ENCODE results near the gene MTA3. TPM values are rescaled to one million over a fixed set of nuclear protein-coding genes. Genes with fewer than 3 reads are reported as not detected.

MTA3 gene
- total RNA-seq, 1 donor from 2014 or later, result 23.5 TPM

DNA sequence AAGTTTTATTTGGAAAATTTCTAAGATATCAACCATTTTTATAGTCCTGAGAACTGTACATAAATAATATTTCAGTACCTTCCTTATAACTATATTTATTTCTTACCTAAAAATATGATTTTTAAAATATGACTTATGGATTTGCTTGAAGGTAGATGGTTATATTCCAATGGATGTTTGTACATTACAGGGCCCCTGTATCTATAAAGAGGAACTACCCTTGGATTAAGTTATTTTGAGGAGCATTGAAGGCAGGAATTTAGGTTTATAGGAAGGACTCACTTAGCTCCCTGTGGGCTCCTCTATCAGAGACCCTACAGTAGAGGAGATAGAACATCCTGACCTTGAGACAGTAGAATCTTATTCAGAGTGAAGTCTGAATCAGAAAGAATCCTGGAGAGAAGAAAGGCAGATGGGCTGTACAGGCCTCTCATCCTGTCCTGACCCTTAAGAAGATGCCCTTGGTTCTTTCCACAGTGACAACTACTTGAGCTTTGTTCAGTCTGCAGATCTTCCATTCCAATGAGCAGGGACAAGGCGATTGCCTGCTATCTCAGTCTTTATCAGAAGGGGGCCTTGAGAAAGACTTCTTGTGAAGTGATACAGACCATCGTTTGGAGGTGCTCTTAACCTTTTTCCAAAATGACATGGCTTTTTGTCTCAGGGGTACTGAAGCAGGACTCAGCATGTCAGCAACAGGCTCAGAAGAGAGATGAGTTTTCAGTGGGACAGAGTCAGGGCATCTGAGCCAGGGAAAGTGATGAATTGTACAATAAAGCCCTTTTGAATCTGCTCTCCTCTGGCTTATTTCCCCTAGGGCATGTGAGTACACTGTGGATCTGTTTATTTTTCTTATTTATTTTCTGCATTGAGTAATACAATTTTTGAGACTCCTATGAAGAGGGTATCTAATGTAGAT, 174.6 kb downstream of the MTA3 start:
- intact Hi-C loops (cut with DNase I), result no loop called here
- Histone ChIP-seq H3K9me3 (no peaks in the 10 kb centered on the region), H3K27ac (no peak overlapping the region), H3K4me1 (no peaks in the 10 kb centered on the region), H3K27me3 (ENCODE audit: low read depth) (no peaks in the 10 kb centered on the region), H3K36me3 (no peaks in the 10 kb centered on the region), H3K4me3 (no peak overlapping the region)
- TF ChIP-seq, protein P1, sequence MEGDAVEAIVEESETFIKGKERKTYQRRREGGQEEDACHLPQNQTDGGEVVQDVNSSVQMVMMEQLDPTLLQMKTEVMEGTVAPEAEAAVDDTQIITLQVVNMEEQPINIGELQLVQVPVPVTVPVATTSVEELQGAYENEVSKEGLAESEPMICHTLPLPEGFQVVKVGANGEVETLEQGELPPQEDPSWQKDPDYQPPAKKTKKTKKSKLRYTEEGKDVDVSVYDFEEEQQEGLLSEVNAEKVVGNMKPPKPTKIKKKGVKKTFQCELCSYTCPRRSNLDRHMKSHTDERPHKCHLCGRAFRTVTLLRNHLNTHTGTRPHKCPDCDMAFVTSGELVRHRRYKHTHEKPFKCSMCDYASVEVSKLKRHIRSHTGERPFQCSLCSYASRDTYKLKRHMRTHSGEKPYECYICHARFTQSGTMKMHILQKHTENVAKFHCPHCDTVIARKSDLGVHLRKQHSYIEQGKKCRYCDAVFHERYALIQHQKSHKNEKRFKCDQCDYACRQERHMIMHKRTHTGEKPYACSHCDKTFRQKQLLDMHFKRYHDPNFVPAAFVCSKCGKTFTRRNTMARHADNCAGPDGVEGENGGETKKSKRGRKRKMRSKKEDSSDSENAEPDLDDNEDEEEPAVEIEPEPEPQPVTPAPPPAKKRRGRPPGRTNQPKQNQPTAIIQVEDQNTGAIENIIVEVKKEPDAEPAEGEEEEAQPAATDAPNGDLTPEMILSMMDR (IDR thresholded peaks at IDR 0.05), result no peak
- DNase-seq (no peak), ATAC-seq (no peak)

DNA sequence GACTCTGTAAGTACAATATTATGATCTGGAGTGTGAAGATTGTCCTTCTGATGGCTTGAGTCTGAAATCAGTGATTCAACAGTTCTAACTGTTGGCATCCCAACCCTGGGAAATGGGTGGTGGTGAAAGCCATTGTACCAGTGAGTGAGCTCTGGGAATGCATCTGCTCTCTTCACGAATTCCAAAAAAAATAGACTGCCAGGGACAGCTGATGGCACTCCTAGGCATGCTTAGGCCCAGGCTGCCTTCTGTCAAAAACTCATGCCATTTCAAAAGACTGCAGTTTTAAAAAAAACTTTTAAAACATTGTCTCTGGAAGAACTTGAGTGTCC, 175.2 kb downstream of the MTA3 start:
- Histone ChIP-seq H3K27ac (no peak overlapping the region), H3K36me3 (no peaks in the 10 kb centered on the region), H3K4me3 (no peak overlapping the region), H3K9me3 (no peaks in the 10 kb centered on the region), H3K27me3 (ENCODE audit: low read depth) (no peaks in the 10 kb centered on the region), H3K4me1 (no peaks in the 10 kb centered on the region)
- intact Hi-C loops (cut with DNase I), result no loop called here
- no peak for DNase-seq
- ATAC-seq, result no peak
- TF ChIP-seq, protein P1 (IDR thresholded peaks at IDR 0.05), result no peak

GRCh38 chr2:42744545-42745082, 176.2 kb downstream of the MTA3 start:
- Histone ChIP-seq H3K4me1 (no peaks in the 10 kb centered on the region), H3K4me3 (no peak overlapping the region), H3K36me3 (no peaks in the 10 kb centered on the region), H3K27me3 (ENCODE audit: low read depth) (no peaks in the 10 kb centered on the region), H3K27ac (no peak overlapping the region), H3K9me3 (no peaks in the 10 kb centered on the region)
- intact Hi-C loops (cut with DNase I), result no loop called here
- no peak for ATAC-seq
- no peak for DNase-seq
- TF ChIP-seq, protein P1 (IDR thresholded peaks at IDR 0.05), result no peak

GRCh38 chr2:42747422-42747821, 179.0 kb downstream of the MTA3 start:
- DNase-seq, result no peak
- Histone ChIP-seq H3K4me1 (peaks cover 13% of the 10 kb centered on the region), H3K9me3 (no peaks in the 10 kb centered on the region), H3K27me3 (ENCODE audit: low read depth) (no peaks in the 10 kb centered on the region), H3K36me3 (no peaks in the 10 kb centered on the region), H3K4me3 (no peak overlapping the region), H3K27ac (no peak overlapping the region)
- TF ChIP-seq, protein P1 (IDR thresholded peaks at IDR 0.05), result no peak
- intact Hi-C loops (cut with DNase I), result no loop called here
- ATAC-seq, result peak; percentile 58 to 85

- ATAC-seq (no peak), DNase-seq (no peak)
- no peaks in the 10 kb centered on the region for H3K9me3 ChIP-seq
- no peak overlapping the region for H3K4me3 ChIP-seq
- no peak overlapping the region for H3K27ac ChIP-seq
- intact Hi-C loops (cut with DNase I), result no loop called here
- peaks cover 18% of the 10 kb centered on the region for H3K4me1 ChIP-seq
- TF ChIP-seq, protein P1 (IDR thresholded peaks at IDR 0.05), result no peak
- H3K36me3 ChIP-seq, result peaks cover 8% of the 10 kb centered on the region
- H3K27me3 ChIP-seq (ENCODE audit: low read depth), result no peaks in the 10 kb centered on the region
These were observed 180.4 kb downstream of the MTA3 start for GRCh38 chr2:42748840-42749239.

Data from lower lobe of right lung (tissue), 2 donors.